ENCODE results near the gene HMGN2.

HMGN2 gene

GRCh38 chr1:26432793-26433192 is 39.4 kb upstream of the HMGN2 start:
- TF ChIP-seq TCF4 (CRISPR knock-in tag; IDR thresholded peaks at IDR 0.05; ENCODE audit: borderline replicate concordance), result no peak
- TF ChIP-seq POU6F1 (CRISPR knock-in tag; IDR thresholded peaks at IDR 0.05; ENCODE audit: borderline replicate concordance, low read depth), result no peak
- no peak for TF ChIP-seq ZNF70 (CRISPR knock-in tag; IDR thresholded peaks at IDR 0.05)
- TF ChIP-seq ESRRG (CRISPR knock-in tag; IDR thresholded peaks at IDR 0.05), result no peak
- TF ChIP-seq OSR1 (CRISPR knock-in tag; IDR thresholded peaks at IDR 0.05), result no peak
- no peak for TF ChIP-seq SNAI2 (CRISPR knock-in tag; IDR thresholded peaks at IDR 0.05)
- no peak for TF ChIP-seq ZFP3 (CRISPR knock-in tag; IDR thresholded peaks at IDR 0.05)
- TF ChIP-seq CSRNP3 (CRISPR knock-in tag; IDR thresholded peaks at IDR 0.05), result no peak
- no peak for TF ChIP-seq ZNF565 (CRISPR knock-in tag; conservative IDR thresholded peaks at IDR 0.05; ENCODE audit: low read depth)
- no peak for TF ChIP-seq ISL1 (CRISPR knock-in tag; IDR thresholded peaks at IDR 0.05)
- TF ChIP-seq PPARA (CRISPR knock-in tag; IDR thresholded peaks at IDR 0.05; ENCODE audit: borderline replicate concordance), result no peak
- TF ChIP-seq ARNTL (CRISPR knock-in tag; IDR thresholded peaks at IDR 0.05; ENCODE audit: borderline replicate concordance, low read depth), result no peak
- no peak for TF ChIP-seq CSDC2 (CRISPR knock-in tag; IDR thresholded peaks at IDR 0.05)
- no peak for ATAC-seq

- ATAC-seq, result no peak
- TF ChIP-seq ARNTL (CRISPR knock-in tag; IDR thresholded peaks at IDR 0.05; ENCODE audit: borderline replicate concordance, low read depth), result no peak
- TF ChIP-seq ZNF8 (CRISPR knock-in tag; IDR thresholded peaks at IDR 0.05), result no peak
- no peak for TF ChIP-seq BACH2 (CRISPR knock-in tag; IDR thresholded peaks at IDR 0.05; ENCODE audit: borderline replicate concordance)
- TF ChIP-seq ZFP3 (CRISPR knock-in tag; IDR thresholded peaks at IDR 0.05), result no peak
- no peak for TF ChIP-seq PATZ1 (CRISPR knock-in tag; IDR thresholded peaks at IDR 0.05; ENCODE audit: borderline replicate concordance)
- no peak for TF ChIP-seq SNAI2 (CRISPR knock-in tag; IDR thresholded peaks at IDR 0.05)
- no peak for TF ChIP-seq TOX (CRISPR knock-in tag; IDR thresholded peaks at IDR 0.05; ENCODE audit: borderline replicate concordance)
- no peak for TF ChIP-seq RARB (CRISPR knock-in tag; IDR thresholded peaks at IDR 0.05)
- TF ChIP-seq ZC3H10 (CRISPR knock-in tag; IDR thresholded peaks at IDR 0.05), result no peak
- no peak for TF ChIP-seq ZNF565 (CRISPR knock-in tag; conservative IDR thresholded peaks at IDR 0.05; ENCODE audit: low read depth)
- no peak for TF ChIP-seq PPARA (CRISPR knock-in tag; IDR thresholded peaks at IDR 0.05; ENCODE audit: borderline replicate concordance)
- TF ChIP-seq CSDC2 (CRISPR knock-in tag; IDR thresholded peaks at IDR 0.05), result no peak
- TF ChIP-seq ZNF70 (CRISPR knock-in tag; IDR thresholded peaks at IDR 0.05), result no peak
- no peak for TF ChIP-seq TCF4 (CRISPR knock-in tag; IDR thresholded peaks at IDR 0.05; ENCODE audit: borderline replicate concordance)
- TF ChIP-seq OSR1 (CRISPR knock-in tag; IDR thresholded peaks at IDR 0.05), result no peak
- TF ChIP-seq CSRNP3 (CRISPR knock-in tag; IDR thresholded peaks at IDR 0.05), result no peak
- TF ChIP-seq CREB5 (CRISPR knock-in tag; IDR thresholded peaks at IDR 0.05; ENCODE audit: low read depth), result no peak
- TF ChIP-seq POU6F1 (CRISPR knock-in tag; IDR thresholded peaks at IDR 0.05; ENCODE audit: borderline replicate concordance, low read depth), result no peak
- no peak for TF ChIP-seq TSHZ2 (CRISPR knock-in tag; IDR thresholded peaks at IDR 0.05)
- no peak for TF ChIP-seq ISL1 (CRISPR knock-in tag; IDR thresholded peaks at IDR 0.05)
Observed at GRCh38 chr1:26434161-26434752, 38.0 kb upstream of the HMGN2 start.

All from SK-N-SH treated with all-trans-retinoic acid at 6 μM for 48 hours (cell line).